ENCODE data around the gene AGMO.

DNA sequence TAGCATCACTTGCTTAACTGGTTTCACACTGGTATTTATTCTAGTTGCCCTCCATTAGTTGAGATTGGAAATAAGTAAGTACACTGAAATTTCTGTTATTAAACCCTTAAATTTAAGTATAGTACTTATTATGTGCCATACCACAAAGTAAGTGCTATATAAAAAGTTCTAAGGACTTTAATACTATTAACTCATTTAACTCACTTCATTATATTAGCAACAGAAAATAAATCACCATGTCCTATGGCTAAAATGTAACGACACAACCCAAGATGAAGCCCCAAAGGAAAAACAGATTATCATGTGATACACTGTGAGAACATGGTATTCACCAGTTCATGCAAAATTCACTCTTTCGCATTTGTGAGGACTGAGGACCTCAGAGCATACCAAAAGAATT is 70.5 kb downstream of the AGMO start:
- TF ChIP-seq, protein P1, sequence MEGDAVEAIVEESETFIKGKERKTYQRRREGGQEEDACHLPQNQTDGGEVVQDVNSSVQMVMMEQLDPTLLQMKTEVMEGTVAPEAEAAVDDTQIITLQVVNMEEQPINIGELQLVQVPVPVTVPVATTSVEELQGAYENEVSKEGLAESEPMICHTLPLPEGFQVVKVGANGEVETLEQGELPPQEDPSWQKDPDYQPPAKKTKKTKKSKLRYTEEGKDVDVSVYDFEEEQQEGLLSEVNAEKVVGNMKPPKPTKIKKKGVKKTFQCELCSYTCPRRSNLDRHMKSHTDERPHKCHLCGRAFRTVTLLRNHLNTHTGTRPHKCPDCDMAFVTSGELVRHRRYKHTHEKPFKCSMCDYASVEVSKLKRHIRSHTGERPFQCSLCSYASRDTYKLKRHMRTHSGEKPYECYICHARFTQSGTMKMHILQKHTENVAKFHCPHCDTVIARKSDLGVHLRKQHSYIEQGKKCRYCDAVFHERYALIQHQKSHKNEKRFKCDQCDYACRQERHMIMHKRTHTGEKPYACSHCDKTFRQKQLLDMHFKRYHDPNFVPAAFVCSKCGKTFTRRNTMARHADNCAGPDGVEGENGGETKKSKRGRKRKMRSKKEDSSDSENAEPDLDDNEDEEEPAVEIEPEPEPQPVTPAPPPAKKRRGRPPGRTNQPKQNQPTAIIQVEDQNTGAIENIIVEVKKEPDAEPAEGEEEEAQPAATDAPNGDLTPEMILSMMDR (IDR thresholded peaks at IDR 0.05) = no peak
- TF ChIP-seq POLR2A (IDR thresholded peaks at IDR 0.05; ENCODE audit: low read depth) = no peak
- no peak for TF ChIP-seq POLR2AphosphoS5 (IDR thresholded peaks at IDR 0.05)
- no peak for TF ChIP-seq EP300 (IDR thresholded peaks at IDR 0.05)
